ENCODE results near the gene FAM163B.

Gene FAM163B

DNA sequence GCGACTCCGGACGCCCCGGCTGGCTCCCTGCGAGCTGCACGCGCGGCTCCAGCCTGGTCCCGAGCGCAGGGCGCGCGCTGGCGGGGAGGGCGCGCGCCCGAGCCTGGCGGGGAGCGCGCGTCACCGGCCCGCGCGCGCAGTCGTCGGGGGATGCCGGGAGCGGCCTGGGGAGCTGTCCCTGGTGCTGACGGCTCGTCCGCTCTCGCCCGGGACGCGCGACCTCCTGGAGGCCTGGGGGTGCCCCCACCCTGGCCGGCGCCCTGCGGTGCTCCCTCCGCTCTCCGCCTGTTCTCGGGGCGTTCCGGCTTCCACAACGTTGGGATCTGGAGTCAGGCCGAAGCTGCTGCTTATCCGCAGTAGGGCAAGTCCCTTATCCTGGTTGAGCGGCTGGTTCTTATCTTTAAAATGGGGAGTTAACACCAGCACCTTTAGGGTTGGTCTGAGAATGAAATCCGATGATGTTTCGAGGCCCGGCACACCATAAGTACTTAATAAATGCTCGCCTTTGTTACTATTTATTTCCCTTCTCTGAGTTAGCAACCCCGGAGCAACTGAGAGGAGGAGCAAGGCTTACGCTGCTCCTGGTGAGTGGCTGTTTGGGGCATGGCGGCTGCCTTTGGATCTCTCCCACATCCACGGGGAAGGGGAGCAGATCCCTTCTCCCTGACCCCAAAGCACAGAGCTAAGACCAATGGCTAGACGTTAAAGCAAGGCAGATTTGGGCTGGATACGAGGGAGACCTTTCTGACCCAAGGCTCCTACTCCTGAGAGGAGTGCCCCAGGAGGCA lies at the start of gene FAM163B:
FAM163B (minus strand) TSS at position 79 of the 788 bp plus-strand sequence. CDS start 29,166 bp downstream, outside the sequence.
- Histone ChIP-seq H3K27me3 (ENCODE audit: insufficient read depth, low read length) (peaks cover 93% of the 10 kb centered on the region), H3K79me2 (ENCODE audit: control insufficient read depth, insufficient read depth, low read length, unreplicated experiment) (no peaks in the 10 kb centered on the region), H3K27ac (ENCODE audit: low read depth, low read length) (no peak within 1 kb of the TSS), H3K4me1 (ENCODE audit: control insufficient read depth, insufficient read depth, low read length, unreplicated experiment) (no peaks in the 10 kb centered on the region), H2AFZ (ENCODE audit: low read length, unreplicated experiment) (no peak within 1 kb of the TSS), H3K36me3 (ENCODE audit: insufficient read depth, low read length) (no peaks in the 10 kb centered on the region), H3K4me3 (ENCODE audit: low read depth, low read length) (no peak within 1 kb of the TSS)

DNA sequence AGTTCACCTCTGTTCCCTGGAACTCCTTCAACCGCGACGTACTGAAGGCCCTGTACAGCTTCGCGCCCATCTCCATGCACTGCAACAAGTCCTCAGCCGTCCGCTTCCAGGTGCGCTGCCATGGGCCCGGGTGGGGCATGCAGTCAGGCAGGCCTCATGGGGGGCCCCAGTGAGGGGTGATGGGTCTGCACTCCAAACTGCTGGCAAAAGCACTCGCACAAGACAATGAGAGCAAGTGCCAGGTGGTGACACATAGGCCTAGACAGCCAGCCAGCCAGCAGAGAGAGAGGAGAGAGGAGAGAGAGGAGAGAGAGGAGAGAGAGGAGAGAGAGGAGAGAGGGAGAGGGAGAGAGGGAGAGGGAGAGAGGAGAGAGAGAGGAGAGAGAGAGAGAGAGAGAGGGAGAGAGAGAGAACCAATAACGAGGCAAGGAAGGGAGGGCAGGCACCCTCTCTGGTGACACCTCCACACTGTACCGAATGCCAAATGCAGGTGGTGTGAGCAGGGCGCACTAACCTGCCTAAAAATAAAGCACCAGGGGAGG lies 48.0 kb upstream of the FAM163B start:
- Histone ChIP-seq H3K27me3 (ENCODE audit: insufficient read depth, low read length) (peaks cover 26% of the 10 kb centered on the region), H3K4me1 (ENCODE audit: control insufficient read depth, insufficient read depth, low read length, unreplicated experiment) (peaks cover 16% of the 10 kb centered on the region)

DNA sequence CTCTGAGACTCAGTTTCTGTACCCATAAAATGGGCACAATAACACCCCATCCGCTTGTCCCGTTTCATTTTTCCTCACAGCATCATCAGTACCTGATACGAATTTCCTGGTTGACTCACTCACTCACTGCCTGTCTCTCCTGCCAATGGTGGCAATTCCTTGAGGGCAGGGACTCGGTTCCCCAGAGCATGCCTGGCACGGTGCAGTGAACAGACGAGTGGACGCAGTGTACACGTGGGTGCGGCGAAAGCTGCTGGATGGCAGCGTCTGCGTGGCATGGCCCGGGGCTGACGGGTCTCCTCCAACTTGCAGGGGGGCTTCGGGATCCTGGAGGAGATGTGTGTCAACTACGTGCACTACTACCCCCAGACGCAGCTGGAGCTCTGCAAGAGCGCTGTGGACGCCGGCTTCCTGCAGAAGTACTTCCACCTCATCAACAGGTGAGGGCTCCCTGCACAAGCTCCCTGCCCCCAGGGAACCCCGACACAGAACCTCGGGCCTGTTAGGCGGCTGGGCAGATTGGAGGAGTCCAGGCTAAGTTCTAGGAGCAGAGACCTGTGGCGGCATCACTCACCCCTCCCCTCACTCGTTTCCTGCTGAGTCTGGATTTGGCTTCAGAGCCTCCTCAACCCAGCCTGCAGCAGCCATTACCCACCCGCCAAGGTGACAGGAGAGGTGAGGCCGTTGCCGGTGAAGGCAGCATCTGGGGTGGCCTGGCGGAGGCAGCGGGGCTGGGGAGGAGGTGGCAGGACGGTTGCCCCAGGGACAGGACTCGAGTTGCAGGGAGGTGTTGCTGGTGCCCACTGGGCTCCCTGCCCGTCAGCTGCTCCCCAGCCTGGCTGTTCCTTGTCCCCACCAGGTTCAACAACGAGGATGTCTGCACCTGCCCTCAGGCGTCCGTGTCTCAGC lies 47.3 kb upstream of the FAM163B start:
- Histone ChIP-seq H3K79me2 (ENCODE audit: control insufficient read depth, insufficient read depth, low read length, unreplicated experiment) (no peaks in the 10 kb centered on the region), H3K4me3 (ENCODE audit: low read depth, low read length) (no peak overlapping the region), H3K36me3 (ENCODE audit: insufficient read depth, low read length) (no peaks in the 10 kb centered on the region), H3K4me1 (ENCODE audit: control insufficient read depth, insufficient read depth, low read length, unreplicated experiment) (peaks cover 16% of the 10 kb centered on the region), H2AFZ (ENCODE audit: low read length, unreplicated experiment) (no peak overlapping the region), H3K27ac (ENCODE audit: low read depth, low read length) (no peak overlapping the region), H3K27me3 (ENCODE audit: insufficient read depth, low read length) (peaks cover 28% of the 10 kb centered on the region)

More for the DNA sequence above, 48.0 kb upstream of the FAM163B start:
- H3K4me3 ChIP-seq (ENCODE audit: low read depth, low read length) = no peak overlapping the region
- H3K36me3 ChIP-seq (ENCODE audit: insufficient read depth, low read length) = no peaks in the 10 kb centered on the region
- no peaks in the 10 kb centered on the region for H3K79me2 ChIP-seq (ENCODE audit: control insufficient read depth, insufficient read depth, low read length, unreplicated experiment)
- H3K27ac ChIP-seq (ENCODE audit: low read depth, low read length) = no peak overlapping the region
- H2AFZ ChIP-seq (ENCODE audit: low read length, unreplicated experiment) = no peak overlapping the region

DNA sequence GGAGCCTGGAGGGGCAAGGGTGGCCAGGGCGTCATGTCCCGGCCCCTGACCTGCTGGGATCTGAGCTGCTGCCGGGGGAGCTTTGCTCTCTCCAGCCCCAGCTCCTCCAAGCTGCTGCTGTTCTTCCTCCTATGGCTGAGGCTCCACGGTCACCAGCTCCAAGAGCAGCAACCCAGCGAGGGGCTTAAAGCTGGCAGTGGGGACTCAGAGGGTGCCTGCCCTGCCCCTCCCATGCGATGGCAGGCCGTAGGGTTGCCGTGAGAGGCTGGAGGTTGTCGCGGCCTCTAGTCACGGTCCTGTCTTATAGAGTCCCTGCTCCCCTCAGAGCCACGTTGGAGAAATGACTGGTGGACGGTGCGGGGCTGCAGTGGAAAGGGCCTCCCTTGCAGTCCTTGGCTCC lies 46.5 kb upstream of the FAM163B start:
- Histone ChIP-seq H3K27me3 (ENCODE audit: insufficient read depth, low read length) (peaks cover 33% of the 10 kb centered on the region), H3K4me3 (ENCODE audit: low read depth, low read length) (no peak overlapping the region), H3K79me2 (ENCODE audit: control insufficient read depth, insufficient read depth, low read length, unreplicated experiment) (no peaks in the 10 kb centered on the region), H3K36me3 (ENCODE audit: insufficient read depth, low read length) (no peaks in the 10 kb centered on the region), H2AFZ (ENCODE audit: low read length, unreplicated experiment) (no peak overlapping the region), H3K4me1 (ENCODE audit: control insufficient read depth, insufficient read depth, low read length, unreplicated experiment) (peaks cover 16% of the 10 kb centered on the region), H3K27ac (ENCODE audit: low read depth, low read length) (no peak overlapping the region)

DNA sequence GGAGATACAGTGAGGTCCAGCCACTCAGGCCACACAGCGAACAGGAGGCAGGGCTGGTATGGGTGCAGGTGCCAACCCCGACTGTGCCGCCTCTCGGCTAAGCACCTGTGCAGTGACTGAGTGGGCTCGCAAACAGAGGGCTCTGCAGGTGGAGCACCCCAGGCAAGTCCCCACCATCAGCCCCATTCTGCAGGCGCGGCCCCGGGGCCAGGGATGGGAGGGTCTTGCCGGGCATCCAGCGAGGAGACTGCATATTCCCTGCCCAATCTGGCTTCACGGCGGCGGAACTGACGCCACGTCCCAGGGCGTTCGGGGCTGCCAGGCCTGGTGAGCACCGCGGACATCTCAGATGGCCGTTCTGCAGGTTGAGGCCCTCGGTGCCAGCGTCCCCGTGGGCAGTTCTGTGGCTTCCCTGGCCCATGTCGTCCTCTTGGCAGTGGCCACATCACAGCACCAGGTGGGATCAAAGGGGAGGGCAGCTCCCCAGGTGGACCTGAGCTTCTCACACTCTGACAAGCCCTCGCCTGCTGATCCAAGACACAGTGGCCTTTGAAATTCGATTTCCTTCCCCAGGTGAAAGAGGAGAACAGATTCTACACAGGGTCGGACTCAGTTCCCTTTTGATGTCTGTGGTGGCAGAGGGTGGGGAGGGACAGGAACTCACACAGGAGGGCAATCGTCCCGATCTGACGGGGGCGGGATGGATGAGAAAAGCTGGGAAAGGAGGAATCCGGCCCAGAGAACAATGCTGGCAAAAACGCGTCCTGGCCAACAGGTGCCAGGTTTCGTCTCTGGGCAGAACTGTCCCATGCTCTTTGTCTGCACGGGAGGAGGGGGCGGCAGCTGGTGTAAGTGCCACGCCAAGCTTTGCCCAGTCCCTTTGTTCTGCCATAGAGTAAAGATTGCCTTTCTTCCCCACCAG lies 45.8 kb upstream of the FAM163B start:
- H3K79me2 ChIP-seq (ENCODE audit: control insufficient read depth, insufficient read depth, low read length, unreplicated experiment) = no peaks in the 10 kb centered on the region
- H3K27ac ChIP-seq (ENCODE audit: low read depth, low read length) = no peak overlapping the region

DNA sequence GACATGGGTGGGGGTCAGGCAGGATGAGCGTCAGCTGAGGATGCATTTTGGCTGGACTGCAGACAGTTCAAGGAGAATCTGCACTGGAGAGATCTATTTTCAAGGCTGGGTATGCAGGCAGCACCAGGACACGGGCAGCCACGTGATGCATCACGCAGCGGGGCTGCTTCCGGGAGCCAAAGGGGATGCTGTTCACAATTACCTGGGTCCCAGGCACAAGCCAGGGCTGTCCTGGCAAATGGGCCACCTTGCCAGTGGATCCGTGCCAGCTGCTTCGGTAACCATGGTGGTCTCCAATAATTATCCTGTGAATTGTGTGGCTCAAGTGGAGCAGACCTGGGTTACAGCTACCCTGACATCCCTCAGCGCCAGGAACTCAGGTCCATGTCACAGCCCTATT lies 44.4 kb upstream of the FAM163B start:
- Histone ChIP-seq H2AFZ (ENCODE audit: low read length, unreplicated experiment) (no peak overlapping the region), H3K27me3 (ENCODE audit: insufficient read depth, low read length) (peaks cover 44% of the 10 kb centered on the region), H3K36me3 (ENCODE audit: insufficient read depth, low read length) (no peaks in the 10 kb centered on the region), H3K79me2 (ENCODE audit: control insufficient read depth, insufficient read depth, low read length, unreplicated experiment) (no peaks in the 10 kb centered on the region), H3K4me1 (ENCODE audit: control insufficient read depth, insufficient read depth, low read length, unreplicated experiment) (peaks cover 4% of the 10 kb centered on the region), H3K4me3 (ENCODE audit: low read depth, low read length) (no peak overlapping the region), H3K27ac (ENCODE audit: low read depth, low read length) (no peak overlapping the region)

More for the DNA sequence above, 45.8 kb upstream of the FAM163B start:
- Histone ChIP-seq H3K27me3 (ENCODE audit: insufficient read depth, low read length) (peaks cover 36% of the 10 kb centered on the region), H3K36me3 (ENCODE audit: insufficient read depth, low read length) (no peaks in the 10 kb centered on the region), H2AFZ (ENCODE audit: low read length, unreplicated experiment) (no peak overlapping the region), H3K4me3 (ENCODE audit: low read depth, low read length) (no peak overlapping the region), H3K4me1 (ENCODE audit: control insufficient read depth, insufficient read depth, low read length, unreplicated experiment) (peaks cover 16% of the 10 kb centered on the region)

DNA sequence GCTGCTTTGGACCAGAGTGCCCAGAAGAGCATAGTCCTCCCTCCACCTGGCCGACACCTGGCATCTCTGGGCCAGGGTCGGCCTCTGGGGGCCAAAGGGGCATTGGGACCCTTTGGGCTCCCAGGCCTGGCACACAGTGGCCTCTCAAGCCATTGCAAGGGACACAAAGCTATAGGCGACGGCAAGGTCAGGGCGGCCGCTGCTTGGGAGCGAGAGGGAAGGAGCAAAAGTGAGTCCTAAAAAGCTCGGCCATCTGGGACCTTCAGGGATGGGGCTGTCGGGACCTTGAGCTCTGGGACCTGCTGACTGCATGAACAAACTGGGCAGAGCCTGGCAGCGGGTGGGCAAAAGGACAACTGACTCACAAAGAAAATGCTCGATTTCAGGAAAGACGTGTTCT lies 40.8 kb upstream of the FAM163B start:
- Histone ChIP-seq H3K36me3 (ENCODE audit: insufficient read depth, low read length) (no peaks in the 10 kb centered on the region), H3K4me3 (ENCODE audit: low read depth, low read length) (no peak overlapping the region), H2AFZ (ENCODE audit: low read length, unreplicated experiment) (no peak overlapping the region), H3K79me2 (ENCODE audit: control insufficient read depth, insufficient read depth, low read length, unreplicated experiment) (no peaks in the 10 kb centered on the region), H3K27ac (ENCODE audit: low read depth, low read length) (no peak overlapping the region), H3K4me1 (ENCODE audit: control insufficient read depth, insufficient read depth, low read length, unreplicated experiment) (no peaks in the 10 kb centered on the region), H3K27me3 (ENCODE audit: insufficient read depth, low read length) (peaks cover 54% of the 10 kb centered on the region)

DNA sequence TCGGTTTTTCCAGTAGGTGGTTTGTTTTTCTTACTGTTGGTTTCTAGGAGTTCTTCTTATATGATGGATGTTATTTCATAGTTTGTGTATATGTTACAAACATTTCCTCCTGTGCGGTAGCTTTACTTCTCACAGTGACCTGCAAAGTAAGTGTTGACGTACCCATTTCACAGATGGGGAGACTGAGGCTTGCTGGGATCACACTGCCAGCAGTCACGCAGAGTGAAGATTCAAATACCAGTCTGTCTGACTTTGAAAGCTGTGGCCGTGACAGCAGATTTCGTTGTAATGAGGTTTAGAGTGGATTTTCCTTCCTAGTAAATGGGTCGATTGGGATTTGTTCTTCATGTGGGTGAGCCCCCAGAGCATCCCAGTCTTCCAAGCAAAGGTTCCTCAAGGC lies 40.0 kb upstream of the FAM163B start:
- no peaks in the 10 kb centered on the region for H3K36me3 ChIP-seq (ENCODE audit: insufficient read depth, low read length)
- H3K27me3 ChIP-seq (ENCODE audit: insufficient read depth, low read length) = peaks cover 45% of the 10 kb centered on the region
- H3K79me2 ChIP-seq (ENCODE audit: control insufficient read depth, insufficient read depth, low read length, unreplicated experiment) = no peaks in the 10 kb centered on the region
- H3K4me3 ChIP-seq (ENCODE audit: low read depth, low read length) = no peak overlapping the region
- H3K4me1 ChIP-seq (ENCODE audit: control insufficient read depth, insufficient read depth, low read length, unreplicated experiment) = no peaks in the 10 kb centered on the region
- no peak overlapping the region for H2AFZ ChIP-seq (ENCODE audit: low read length, unreplicated experiment)
- no peak overlapping the region for H3K27ac ChIP-seq (ENCODE audit: low read depth, low read length)

DNA sequence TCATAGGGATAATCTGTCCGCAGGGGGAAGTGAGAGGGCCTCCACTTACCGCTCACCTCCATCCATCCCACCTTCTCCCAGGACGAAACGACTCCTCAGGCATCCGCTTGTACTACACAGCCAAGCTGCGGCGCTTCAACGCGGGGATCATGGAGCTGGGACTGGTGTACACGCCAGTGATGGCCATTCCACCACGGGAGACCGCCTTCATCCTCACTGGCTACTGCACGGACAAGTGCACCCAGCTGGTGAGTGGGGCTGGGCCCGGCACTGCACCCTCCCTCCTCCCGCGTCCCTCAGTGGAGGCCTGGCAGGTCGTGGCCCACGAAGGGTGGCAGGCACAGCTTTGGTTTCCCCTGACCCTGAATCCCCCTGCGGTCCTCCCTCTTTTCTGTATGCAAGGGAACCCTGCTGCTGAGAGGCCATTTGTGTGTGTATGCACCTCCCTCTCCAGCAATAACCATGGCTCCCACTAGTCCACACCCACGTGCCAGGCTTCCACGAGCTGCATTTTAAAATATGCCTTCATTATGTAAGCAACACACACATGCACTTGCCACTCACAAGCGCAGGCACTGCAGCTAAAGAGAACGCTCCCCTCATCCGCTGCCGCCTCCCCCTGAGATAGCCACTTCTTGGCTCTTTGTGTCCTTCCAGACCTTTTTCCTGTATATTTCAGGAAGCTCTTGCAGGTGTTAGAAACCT lies 38.7 kb upstream of the FAM163B start:
- Histone ChIP-seq H3K36me3 (ENCODE audit: insufficient read depth, low read length) (no peaks in the 10 kb centered on the region), H3K27ac (ENCODE audit: low read depth, low read length) (no peak overlapping the region), H3K27me3 (ENCODE audit: insufficient read depth, low read length) (peaks cover 48% of the 10 kb centered on the region), H3K79me2 (ENCODE audit: control insufficient read depth, insufficient read depth, low read length, unreplicated experiment) (no peaks in the 10 kb centered on the region), H3K4me3 (ENCODE audit: low read depth, low read length) (no peak overlapping the region), H2AFZ (ENCODE audit: low read length, unreplicated experiment) (no peak overlapping the region), H3K4me1 (ENCODE audit: control insufficient read depth, insufficient read depth, low read length, unreplicated experiment) (no peaks in the 10 kb centered on the region)
